Right renal pelvis (tissue), 4 donors: ENCODE measurements around the gene PKNOX2. TPM values are rescaled to one million over a fixed set of nuclear protein-coding genes. Genes with fewer than 3 reads are reported as not detected.

ENCODE experiments used
- DNase-seq, 4 donors: peaks; one replicate each; pipeline ENCODE4 v3.0.0-alpha.2; 2013; ENCODE audit warnings: low read depth in 4 of 4, low spot score in 3 of 4, missing footprints in 1 of 4
- polyA plus RNA-seq, 4 donors: library from polyadenylated mRNA; unstranded; fragments of 120-200 nt; gene quantifications; one replicate each; pipeline ENCODE4 v1.2.1, GENCODE V29; 2013; ENCODE audit not compliant: insufficient read length in 4 of 4

The PKNOX2 gene
- polyA plus RNA-seq, 4 donors, result 13.2 to 14.5 (median 13.4) TPM

DNA sequence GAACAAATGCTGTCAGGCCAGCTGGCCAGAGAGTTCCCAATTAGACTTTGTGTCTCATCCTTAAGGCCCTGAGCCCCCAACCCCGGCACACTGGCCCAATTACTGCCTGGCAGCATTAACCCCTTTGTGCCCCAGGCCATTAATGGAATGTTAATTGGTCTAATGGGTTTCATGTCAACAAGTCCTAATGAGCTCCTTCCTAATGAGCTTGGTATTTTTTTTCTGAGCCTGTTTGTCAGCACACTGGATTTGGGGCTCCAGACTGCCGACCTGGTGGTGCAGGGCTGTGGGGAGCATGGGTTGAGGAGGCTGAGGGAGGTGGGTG, 182.7 kb downstream of the PKNOX2 start:
- no peak for DNase-seq

DNA sequence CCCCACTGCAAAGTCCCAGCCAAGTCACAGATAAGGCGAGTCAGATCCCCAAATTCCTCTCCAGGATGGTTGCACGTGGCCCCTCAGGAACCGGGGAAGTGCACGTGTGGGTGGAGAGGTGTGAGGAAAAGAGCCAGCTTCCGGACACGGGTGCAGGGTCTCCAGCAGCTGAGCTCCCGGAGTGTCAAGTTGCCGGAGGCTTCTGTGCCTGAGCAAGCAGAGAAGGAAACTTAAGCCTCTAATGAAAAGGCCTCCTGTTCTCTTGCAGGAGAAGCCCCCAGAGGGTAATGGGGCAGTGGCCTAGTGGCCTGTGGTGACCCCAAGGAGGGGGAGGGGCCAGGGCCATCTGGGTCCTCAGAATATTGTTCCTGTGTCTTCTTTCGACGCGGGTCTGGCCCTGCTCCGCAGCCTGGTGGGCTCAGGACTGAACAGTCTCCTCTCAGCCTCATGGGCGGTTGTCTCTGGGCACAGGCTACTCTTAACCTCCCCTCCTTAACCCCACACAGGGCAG, 183.6 kb downstream of the PKNOX2 start:
- DNase-seq, result no peak

DNA sequence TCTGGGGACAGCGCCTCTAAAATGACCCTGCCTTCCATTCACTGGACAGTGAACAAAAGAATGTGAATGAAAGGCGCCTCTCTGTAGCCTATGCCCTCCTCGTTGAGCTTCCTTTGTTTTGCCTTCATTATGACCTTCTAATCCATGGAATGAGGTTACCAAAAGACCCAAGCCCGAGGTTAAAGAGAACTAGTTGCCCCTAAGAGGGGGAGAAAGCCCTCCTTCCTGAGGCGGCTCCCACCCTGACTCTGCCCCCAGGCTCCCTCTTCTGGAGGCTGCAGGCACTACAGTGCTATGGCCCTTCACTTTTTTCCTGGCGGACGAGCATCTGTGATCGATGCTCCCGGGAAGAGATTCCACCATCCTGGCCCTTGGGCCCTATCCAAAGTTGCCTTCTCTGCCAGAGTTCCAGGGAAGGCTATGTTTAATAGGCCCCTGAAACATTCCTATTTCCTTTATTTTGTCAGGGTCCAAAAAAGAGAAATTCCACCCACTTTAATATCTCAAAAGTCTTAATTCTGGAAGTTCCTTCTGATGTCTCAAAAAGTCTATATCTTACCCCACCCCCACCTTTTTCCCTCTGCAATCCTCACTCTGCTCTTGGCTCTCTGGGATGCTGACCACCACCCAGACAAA, 184.2 kb downstream of the PKNOX2 start:
- DNase-seq, result no peak

DNA sequence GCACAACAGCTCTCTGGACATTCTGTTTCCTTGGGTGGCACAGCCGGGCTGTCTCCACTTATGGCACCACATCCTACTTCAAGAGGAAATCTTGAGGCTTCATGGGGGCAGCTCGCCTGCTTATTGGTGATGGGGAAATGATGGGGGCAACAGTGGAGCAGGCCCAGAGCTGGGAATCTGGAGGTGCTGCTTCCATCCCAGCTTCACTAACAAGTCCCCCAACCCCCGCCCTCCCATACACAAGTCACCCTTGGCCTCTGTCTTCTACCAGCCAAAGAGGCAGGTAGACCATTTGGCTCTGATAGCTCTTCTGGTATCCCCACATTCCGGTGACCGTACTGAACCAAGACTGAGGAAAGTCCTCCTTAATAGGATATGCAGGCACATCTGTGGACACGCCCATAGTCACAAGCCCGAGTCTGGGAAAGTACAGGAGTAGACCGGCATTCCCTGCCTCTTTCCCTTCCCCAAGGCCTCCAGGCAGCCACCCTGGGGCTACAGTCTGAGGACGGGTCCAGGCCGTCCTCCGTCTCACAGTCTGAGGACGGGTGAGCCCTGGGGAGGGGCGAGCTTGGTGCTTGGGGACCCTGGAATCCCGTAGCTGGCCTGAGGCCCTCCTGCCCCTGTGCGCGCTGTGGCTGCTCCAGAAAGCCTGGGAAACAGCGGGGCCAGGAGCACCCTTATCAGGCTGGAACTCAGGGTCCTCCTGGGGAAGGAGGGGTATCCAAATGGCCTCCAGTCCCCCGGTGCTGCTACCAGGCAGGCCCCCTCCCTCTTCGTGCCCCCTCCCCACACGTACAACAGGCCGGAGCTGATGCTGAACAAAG, 185.9 kb downstream of the PKNOX2 start:
- no peak for DNase-seq

DNA sequence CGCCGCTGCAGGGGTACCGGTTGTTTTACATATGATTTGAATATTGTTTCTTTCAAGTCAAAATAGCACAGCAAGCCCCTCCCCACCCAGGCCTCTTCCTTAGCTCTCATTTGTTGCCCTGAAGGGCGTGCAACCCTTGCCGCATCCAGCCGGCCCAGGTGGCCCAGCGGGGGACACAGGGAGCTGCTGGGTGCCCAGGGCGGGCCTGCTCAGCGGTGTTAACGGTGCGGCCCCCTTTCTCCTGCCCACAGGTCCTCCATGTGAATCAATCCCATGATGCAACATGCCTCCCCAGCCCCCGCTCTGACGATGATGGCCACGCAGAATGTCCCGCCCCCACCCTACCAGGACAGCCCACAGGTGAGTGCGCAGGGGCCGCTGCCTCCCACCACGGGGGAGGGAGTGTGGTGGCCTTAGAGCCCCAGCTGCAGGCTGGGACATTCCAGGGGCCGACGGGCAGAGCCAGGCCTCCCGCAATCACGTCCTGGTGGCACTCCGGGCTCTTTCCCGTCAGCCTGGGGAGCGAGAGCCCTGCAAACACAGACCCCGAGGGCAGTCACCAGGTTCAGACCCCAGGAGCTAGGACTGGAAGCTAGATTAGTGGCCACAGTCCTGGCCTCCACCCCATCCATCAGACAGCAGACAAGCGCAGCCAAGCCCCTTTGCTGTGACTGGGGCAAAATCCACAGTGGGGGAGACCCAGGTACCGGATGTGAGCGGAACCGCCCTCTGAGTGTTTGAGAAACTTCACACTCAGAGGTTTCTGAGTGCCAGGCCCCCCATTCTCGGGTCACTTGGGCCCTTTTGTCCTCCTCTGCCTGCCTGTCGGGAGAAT, 186.7 kb downstream of the PKNOX2 start:
- DNase-seq, result no peak

DNA sequence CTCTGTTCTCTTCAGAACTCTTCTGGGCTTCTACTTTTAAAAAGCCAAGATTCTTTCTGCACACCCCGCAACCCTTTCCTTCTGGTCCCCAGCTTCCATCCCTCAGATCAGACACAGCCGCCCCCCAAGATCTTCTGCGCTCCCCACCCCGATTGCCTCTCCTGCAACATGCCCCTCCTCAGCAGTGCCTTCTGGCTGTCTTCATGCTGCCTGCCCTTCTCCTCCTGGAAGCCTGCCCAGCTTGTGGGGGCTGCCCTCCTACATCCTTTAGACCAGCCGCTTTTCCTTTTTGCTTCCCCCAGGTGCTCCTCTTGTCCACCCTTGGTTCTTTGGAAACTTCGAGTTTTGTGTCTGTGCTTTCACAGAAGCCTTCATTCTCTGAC, 187.3 kb downstream of the PKNOX2 start:
- no peak for DNase-seq

DNA sequence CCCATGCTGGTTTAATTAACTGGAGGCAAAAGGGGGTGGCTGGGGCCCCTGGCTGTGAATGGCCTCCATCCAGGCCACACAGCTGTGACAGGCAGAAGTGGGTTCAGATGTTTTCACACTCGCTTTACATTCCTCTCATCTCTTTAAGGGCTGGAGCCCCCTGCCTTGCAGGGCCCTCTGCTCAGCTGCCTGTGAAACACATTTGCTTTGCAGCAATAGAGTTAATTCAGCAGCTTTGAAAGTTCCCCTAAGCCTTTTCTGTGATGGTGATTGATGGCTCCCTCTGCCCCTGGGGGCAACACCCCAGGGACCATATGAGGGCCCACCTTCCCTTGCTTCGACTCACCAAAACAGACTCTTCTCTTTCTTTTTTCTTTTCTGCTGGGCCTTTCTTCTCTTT, 192.2 kb downstream of the PKNOX2 start:
- no peak for DNase-seq

DNA sequence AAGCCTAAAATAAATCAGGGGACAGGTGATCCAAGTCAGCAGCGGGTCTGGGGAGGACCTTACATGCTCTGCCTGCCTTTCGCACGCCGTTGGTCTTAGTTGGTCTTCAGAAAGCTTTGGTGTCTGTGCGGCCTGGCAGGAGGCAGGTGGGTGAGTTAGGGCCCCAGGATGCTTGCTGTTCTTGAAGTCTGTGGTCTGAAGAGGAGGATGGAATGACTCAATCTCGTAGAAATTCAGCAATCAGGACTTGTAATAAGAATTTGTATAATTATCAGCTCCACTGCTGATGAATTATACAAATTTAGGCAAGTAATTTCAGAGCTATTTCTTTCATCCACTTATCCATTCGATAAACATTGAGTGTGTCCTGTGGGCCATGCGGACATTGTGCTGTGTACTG, 193.0 kb downstream of the PKNOX2 start:
- no peak for DNase-seq

DNA sequence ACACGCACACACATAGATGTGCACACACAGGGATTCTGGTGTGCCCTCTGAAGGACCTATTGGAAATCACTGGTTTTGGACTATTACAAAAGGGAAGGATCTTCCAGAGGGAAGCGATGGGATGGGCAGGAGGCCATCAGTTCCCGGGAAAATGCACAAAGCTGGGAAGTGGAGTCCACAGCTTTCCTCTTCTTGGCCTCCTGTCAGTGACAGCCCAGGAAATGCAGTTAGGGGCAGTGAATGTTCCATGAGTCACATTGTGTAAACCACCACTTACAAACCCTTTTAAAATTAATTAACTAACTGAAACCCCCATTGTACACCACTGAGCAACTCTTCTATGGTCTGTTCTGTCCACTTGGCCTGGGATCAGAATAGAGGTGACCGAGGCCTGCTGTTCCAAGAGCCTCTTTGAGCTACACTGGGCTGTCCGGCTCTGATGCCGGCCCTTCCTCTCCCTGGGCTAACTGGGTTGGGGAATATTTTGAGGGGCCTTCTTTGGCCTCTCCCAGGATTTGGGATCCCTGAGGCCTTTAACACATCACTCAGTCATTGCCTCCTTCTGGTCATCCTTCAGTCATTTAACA, 193.8 kb downstream of the PKNOX2 start:
- no peak for DNase-seq

DNA sequence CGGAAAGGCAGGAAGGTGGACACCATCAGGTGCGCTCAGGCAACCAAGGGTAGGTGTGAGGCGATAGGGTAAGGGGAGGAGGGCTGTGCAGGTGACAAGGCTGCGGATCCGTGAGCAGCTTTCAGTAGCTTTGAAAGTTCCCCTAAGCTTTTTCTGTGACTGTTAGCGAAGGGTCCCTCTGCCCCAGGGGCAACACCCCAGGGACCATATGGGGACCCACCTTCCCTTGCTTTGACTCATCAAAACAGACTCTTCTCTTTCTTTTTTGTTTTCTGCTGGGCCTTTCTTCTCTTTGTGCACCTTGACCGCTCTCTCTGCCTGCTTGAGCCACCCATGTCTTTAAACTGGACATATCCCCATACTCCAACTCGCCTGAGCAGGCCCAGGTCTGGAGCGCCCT, 194.6 kb downstream of the PKNOX2 start:
- no peak for DNase-seq

DNA sequence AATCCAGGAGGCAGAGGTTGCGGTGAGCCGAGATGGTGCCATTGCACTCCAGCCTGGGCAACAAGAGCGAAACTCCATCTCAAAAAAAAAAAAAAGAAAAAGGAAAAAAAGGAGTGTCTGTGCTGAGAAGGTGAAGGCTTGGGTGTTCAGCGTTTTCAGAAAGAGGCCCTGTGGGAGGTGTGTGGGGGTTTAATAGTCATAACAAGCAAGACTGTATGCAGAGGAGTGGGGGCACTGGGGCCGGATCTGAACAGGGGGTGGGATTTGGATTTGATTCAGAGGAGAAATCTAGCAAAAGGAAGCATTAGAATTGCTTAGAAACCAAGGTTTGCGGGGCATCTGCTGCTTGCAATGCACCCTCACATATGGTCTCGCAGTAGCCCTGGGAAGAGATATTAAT, 195.5 kb downstream of the PKNOX2 start:
- DNase-seq, result no peak

DNA sequence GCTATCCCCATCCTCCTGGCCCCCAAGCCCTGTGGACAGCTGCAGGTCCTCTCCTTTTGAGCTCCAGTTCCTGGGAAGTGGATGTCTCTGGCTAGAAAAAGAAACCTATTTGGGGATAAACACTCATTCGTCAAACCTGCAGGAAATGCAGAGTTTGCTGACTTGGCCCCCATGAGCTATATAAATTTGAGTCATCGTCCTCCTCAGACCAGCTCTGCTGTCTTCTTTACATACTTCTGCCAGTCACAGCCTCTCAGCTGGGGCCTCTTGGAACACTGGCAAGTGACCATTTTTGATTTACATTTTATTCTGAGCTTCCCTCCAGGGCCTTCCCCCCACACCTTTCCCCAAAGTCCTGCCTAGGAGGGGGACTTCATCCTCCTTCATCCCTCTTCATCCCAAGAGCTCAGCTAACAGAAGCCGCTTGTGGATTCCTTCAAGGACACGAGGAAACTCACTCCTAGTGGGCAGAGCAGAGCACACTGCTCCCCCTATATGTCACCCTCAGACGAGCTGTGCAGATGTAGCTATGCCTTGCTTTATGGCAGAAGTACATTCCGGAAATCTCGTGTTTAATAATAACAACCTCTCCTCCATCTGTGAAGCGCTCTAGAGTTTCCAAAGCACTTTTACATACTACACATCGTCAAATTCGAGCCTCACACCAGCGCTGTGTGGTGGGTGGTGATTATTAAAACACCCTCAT, 199.7 kb downstream of the PKNOX2 start:
- DNase-seq, result no peak

DNA sequence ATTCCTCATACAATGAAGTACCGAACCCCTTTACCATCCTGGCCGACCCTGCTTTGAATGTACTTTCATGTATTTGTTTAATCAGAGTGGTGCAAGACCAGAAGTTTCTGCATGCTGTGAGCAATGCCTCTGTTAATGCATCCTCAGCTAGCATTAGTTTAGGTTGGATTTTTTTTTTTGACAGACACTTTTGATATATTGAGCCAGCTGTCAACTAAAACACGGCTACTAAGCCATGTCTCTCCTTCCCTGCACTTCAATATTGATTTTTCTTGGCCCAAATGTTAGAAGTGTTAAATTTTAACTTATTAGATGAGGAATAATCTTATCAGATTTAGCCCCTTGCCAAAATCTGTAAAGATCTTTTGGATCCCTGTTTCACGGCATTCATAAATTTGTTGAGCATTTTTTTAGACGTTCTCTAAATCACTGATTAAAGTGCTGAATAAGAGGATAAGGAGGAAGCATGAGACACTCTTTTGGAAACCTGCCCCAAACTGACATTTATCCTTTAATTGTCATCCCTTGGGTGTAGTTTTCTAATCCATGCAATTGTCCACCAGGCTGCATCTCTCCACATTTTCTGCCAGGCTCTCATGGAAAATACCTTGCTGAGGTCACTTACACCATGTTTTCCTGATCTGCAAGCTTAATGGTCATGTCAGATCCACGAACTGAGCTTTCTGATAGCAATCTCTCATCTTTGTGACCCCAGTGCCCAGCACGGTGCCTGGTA, 200.8 kb downstream of the PKNOX2 start:
- DNase-seq, result no peak

DNA sequence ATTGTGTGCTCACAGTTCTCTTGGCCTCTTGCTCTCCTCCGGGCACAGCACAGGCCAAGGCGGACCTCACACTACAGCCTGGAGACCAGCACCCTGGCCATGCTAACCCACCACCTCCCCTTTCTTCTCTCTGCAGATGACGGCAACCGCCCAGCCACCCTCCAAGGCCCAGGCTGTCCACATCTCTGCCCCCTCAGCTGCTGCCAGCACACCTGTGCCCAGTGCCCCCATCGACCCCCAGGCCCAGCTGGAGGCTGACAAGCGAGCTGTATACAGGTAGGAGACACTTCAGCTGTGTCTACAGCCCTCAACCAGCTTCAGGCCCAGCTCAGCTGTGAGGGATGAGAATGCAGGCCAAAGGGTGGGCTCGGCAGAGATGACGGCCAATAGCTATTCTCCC, 203.2 kb downstream of the PKNOX2 start:
- DNase-seq, result no peak

DNA sequence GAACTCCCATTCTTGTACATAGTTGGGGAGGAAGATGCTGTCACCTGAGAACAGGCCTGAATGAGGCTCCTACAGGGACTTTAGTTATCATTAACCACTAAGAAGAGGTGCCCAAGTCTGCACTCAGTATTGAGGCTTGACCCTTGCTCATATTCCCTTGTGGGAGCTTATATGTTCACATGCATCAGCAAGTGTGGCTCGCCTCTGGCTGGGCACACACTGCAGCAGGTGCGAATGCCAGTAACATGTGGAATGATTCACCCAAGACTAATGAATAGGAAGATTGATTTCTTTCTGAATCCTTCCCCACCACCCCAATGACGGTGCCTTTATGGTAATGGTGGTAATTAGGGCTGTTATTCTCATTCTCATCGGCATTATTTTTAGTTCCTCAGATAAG, 204.2 kb downstream of the PKNOX2 start:
- no peak for DNase-seq

DNA sequence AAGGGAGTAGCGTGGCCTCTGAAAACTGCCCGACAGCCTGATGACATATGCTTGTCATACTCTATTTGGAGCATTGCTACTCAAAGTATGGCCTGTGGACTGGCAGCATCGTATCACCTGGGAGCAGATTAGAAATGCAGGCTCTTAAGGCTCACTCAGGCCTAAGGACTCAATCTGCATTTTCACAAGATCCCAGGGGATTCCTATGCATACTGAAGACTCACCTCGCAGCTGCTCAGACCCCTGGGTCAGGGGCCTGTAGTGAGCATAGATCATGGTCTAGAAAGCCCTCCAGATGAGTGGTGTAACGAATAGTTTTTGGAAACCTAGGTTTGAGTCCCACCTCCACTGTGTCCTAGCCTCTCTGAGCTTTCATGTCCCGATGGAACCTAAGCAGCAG, 205.3 kb downstream of the PKNOX2 start:
- no peak for DNase-seq

DNA sequence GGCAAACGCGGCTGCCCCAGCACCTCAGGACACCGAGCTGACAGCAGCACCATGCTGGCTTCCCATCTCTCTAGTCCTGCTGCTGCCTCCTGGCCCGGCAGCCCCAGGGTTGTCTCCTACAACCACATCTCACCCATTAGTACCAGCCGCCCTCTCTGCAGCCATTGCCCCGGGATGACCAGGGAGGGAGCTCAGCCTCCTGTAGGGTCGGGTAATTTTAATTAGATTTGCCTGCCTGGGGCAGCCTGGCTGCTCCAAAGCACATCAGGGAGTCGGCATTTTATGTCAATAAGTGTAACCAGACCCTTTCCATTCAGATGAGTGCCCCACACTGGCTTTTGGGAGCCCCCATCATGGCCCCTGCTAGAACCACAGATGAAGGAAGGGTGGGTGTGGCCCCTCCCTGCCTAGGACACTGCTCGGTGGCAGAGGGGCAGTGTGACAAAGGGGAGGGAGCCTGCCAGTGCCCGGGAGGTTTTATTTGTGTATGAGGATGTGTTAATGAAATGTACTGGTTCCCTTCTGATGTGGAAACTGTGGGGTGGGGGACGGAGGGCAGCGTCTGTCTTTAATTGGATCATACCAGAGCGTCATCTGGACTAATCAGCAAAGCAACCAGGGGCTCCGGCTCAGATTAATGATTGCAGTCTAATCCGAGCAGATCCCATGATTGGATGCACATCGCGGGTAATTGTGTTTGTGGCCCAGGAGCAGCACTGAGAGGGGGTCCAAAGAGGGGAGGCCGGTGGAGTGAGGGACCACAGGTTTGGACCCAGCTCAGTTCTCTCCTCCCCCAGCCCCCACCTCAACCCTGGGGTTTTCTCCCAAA, 206.2 kb downstream of the PKNOX2 start:
- no peak for DNase-seq

DNA sequence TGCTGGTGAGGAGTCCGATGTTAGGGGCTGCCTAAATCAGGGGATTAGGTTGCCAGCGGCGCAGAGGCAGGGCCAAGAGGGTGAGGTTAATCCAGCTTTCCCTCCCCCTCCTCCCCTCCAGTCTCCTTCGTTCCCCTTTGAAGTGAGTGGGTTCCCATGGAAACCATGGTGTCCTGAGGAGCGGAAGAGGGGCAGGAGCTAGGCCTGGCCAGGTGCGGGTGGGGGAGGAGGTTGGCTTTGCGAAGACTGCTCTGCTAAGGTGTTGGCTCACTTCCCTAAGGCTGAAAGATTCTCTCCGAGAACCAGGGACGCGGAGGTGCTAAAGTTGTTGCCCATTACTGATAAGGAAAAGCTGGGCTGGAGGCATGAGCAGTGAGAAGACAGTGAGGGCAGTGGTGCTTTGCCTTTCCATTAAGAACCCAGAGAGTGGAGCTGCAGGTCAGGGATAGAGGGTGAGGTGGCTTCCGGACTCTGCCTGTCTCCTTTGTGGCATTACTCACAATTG, 206.9 kb downstream of the PKNOX2 start:
- no peak for DNase-seq

DNA sequence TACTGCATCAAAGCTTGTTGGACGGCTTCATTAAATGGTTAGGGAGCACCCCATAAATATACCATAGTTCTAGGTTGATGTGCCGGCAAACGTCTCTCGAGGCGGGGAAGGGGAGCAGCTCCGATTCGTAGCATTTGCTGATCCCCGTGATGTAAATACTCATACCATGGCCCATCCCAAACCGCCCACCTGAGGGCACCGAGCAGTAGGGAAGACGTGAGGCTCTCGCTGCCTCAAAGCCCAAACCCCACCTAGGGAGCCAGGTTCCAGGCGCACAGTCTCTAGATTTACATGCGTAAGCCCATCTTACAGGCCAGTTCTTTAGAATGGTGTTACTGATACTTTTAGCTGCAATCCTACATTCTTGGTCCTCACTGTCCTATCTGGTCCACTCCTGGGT, 207.5 kb downstream of the PKNOX2 start:
- DNase-seq, result no peak
